K562 (cell line): Measurements from ENCODE around the gene LAPTM4A. TPM values are rescaled to one million over a fixed set of nuclear protein-coding genes. Genes with fewer than 3 reads are reported as not detected.

Experiments used
- ATAC-seq: fragments of 200-7000 bp; cut with Tn5 transposase; 3 replicates; pipeline ENCODE4 v1.9.1; 2020; ENCODE audit warnings: moderate library complexity
- BruUV-seq: library from RNA; stranded (reverse); fragments of 400-500 nt; replicated peaks from 2 replicates; lab custom pipeline; 2021; lab: Mats Ljungman, UMichigan
- CTCF ChIA-PET: fragments of 300-600 bp; formaldehyde crosslinking; extraction: SDS; loops from one replicate; lab custom pipeline; 2021; ENCODE audit warnings: low intra/inter-chr PET ratio; lab: Yijun Ruan, JAX
- POLR2A ChIA-PET: fragments of 300-600, 350-650 bp; sonication (Branson Sonifier 250); formaldehyde crosslinking; extraction: SDS; loops from one replicate; lab custom pipeline; 2021; ENCODE audit warnings: antibody characterized with exemption, inconsistent platforms; lab: Yijun Ruan, JAX
- DNase-seq, 4 experiments: peaks; one replicate each; pipeline versions ENCODE4 v3.0.0 to v3.0.0-alpha.2; 2011 to 2018; ENCODE audit warnings: low spot score in 3 of 4, mixed read lengths in 3 of 4; ENCODE audit errors: extremely low read depth in 1 of 4
- FAIRE-seq: peaks from 2 replicates; lab custom pipeline; 2011; peaks lifted over from hg19 to GRCh38; lab: Jason Lieb, UNC
- H2AFZ ChIP-seq: 2 replicates; pipeline ENCODE4 v1.6.0; 2011; ENCODE audit warnings: low read depth, low read length, control low read depth, inconsistent platforms
- H3K27ac ChIP-seq: fragments of 200-600 bp; 3 replicates; pipeline ENCODE4 v1.8.0; 2011; ENCODE audit warnings: low read depth, mild to moderate bottlenecking, control low read depth, inconsistent platforms, low read length, moderate library complexity, mixed read lengths; ENCODE audit errors: extremely low read depth
- H3K27me3 ChIP-seq, 2 experiments: fragments of 300-600 bp in 1 of 2; 2 replicates in 1 of 2; 3 replicates in 1 of 2; pipeline versions ENCODE4 v1.6.0 to v1.8.0; 2011; ENCODE audit warnings: inconsistent platforms in 2 of 2, low read length in 2 of 2, mild to moderate bottlenecking in 1 of 2, mixed read lengths in 1 of 2, moderate library complexity in 1 of 2; ENCODE audit not compliant: control insufficient read depth in 2 of 2, insufficient read depth in 2 of 2
- H3K36me3 ChIP-seq: fragments of 300-600 bp; 3 replicates; pipeline ENCODE4 v1.8.0; 2011; ENCODE audit warnings: mild to moderate bottlenecking, low read length, inconsistent platforms; ENCODE audit not compliant: control insufficient read depth, insufficient read depth
- H3K4me1 ChIP-seq, 2 experiments: fragments of 200-600 bp in 1 of 2; replicated peaks in 1 of 2; 2 replicates in 1 of 2; 3 replicates in 1 of 2; pipeline versions ENCODE4 v1.5.1 to v1.8.0; 2011; ENCODE audit warnings: inconsistent platforms in 2 of 2, low read length in 2 of 2, mild to moderate bottlenecking in 1 of 2, mixed read lengths in 1 of 2, moderate library complexity in 1 of 2; ENCODE audit not compliant: control insufficient read depth in 2 of 2, insufficient read depth in 2 of 2
- H3K4me2 ChIP-seq: 2 replicates; pipeline ENCODE4 v1.6.1; 2011; ENCODE audit warnings: low read length, control low read depth, inconsistent platforms, mixed read lengths; ENCODE audit not compliant: insufficient read depth
- H3K4me3 ChIP-seq: fragments of 200-600 bp; sonication (generic), shearing (Covaris generic); 2 replicates; pipeline ENCODE4 v1.5.1; 2016; ENCODE audit warnings: control low read depth, inconsistent platforms
- H3K79me2 ChIP-seq: fragments of 200-600 bp; 3 replicates; pipeline ENCODE4 v1.8.0; 2011; ENCODE audit warnings: low read length, inconsistent platforms; ENCODE audit not compliant: control insufficient read depth, insufficient read depth
- H3K9ac ChIP-seq, 2 experiments: 2 replicates each; pipeline versions ENCODE4 v1.6.0 to v1.6.1; 2011; ENCODE audit warnings: low read depth in 2 of 2, low read length in 2 of 2, control low read depth in 1 of 2, inconsistent platforms in 1 of 2, mild to moderate bottlenecking in 1 of 2, mixed read lengths in 1 of 2; ENCODE audit not compliant: insufficient read depth in 1 of 2
- H3K9me1 ChIP-seq: one replicate; pipeline ENCODE4 v1.6.0; 2011; ENCODE audit warnings: inconsistent platforms, mild to moderate bottlenecking, low read length, moderate library complexity; ENCODE audit not compliant: control insufficient read depth, insufficient read depth
- H3K9me3 ChIP-seq: replicated peaks from 2 replicates; pipeline ENCODE4 v1.5.1; 2011; ENCODE audit warnings: low read depth, low read length, inconsistent platforms; ENCODE audit not compliant: control insufficient read depth, insufficient read depth
- H4K20me1 ChIP-seq: replicated peaks from 2 replicates; pipeline ENCODE4 v1.6.1; 2011; ENCODE audit warnings: low read length, inconsistent platforms, mixed read lengths; ENCODE audit not compliant: control insufficient read depth, insufficient read depth
- BRCA1 ChIP-seq, 2 experiments: fragments of 450-650 bp in 1 of 2; sonication (generic) in 1 of 2; formaldehyde crosslinking in 1 of 2; IDR thresholded peaks; 2 replicates each; pipeline versions ENCODE4 v1.5.0 to v1.6.1; 2017 to 2020; ENCODE audit warnings: mild to moderate bottlenecking in 1 of 2, missing genetic modification reagents in 1 of 2
- ESRRA ChIP-seq: fragments of 450-650 bp; IDR thresholded peaks from 2 replicates; pipeline ENCODE4 v1.6.1; 2014; ENCODE audit warnings: low read depth, mild to moderate bottlenecking, moderate library complexity, borderline replicate concordance
- KLF1 ChIP-seq: fragments of 450-650 bp; IDR thresholded peaks from 2 replicates; pipeline ENCODE4 v1.6.1; 2016; ENCODE audit warnings: missing genetic modification characterization, missing compliant biosample characterization
- OTX1 ChIP-seq: fragments of 450-650 bp; formaldehyde crosslinking; IDR thresholded peaks from 2 replicates; pipeline ENCODE4 v1.4.0; 2022; ENCODE audit warnings: mild to moderate bottlenecking
- POLR2B ChIP-seq: fragments of 450-650 bp; IDR thresholded peaks from 2 replicates; pipeline ENCODE4 v1.6.1; 2018; ENCODE audit warnings: low read depth; ENCODE audit not compliant: partially characterized antibody
- RAD21 ChIP-seq, 2 experiments: fragments of 250-450 bp in 1 of 2; fragments of 450-650 bp in 1 of 2; sonication (Bioruptor Pico) in 1 of 2; formaldehyde crosslinking in 1 of 2; IDR thresholded peaks in 1 of 2; conservative IDR thresholded peaks in 1 of 2; 2 replicates each; pipeline versions ENCODE4 v1.4.0 to v1.8.0; 2020 to 2022; ENCODE audit warnings: mild to moderate bottlenecking in 2 of 2, moderate library complexity in 1 of 2
- RHOXF2B ChIP-seq: fragments of 250-450 bp; sonication (Bioruptor Pico); conservative IDR thresholded peaks from 2 replicates; pipeline ENCODE4 v1.5.1; 2021
- ZNF408 ChIP-seq: fragments of 250-450 bp; sonication (Bioruptor Pico); IDR thresholded peaks from 2 replicates; pipeline ENCODE4 v1.4.0; 2020; ENCODE audit warnings: low read depth, mild to moderate bottlenecking, moderate library complexity
- ZSCAN32 ChIP-seq: fragments of 450-650 bp; formaldehyde crosslinking; IDR thresholded peaks from 2 replicates; pipeline ENCODE4 v1.4.0; 2020; ENCODE audit warnings: mild to moderate bottlenecking, moderate library complexity
- whole genome bisulfite sequencing: fragments of 100-300 bp; shearing (Covaris generic); methylation state at CpG from one replicate; pipeline ENCODE4 v1.1.6; 2016; ENCODE audit warnings: low coverage, mixed read lengths; ENCODE audit not compliant: insufficient coverage; ENCODE audit errors: missing lambda C conversion rate; 5-methylcytosine and 5-hydroxymethylcytosine counted together
- in situ Hi-C: fragments of 300-500 bp; cut with MboI; formaldehyde crosslinking; loops from 4 replicates; pipeline ENCODE4 v1.15.0; 2018; ENCODE audit warnings: inconsistent platforms, mixed read lengths
- intact Hi-C: fragments of 100-400 bp; cut with micrococcal nuclease; formaldehyde crosslinking; loops from 2 replicates; pipeline ENCODE4 v1.14.2; 2022
- polyA plus RNA-seq, 8 experiments: library from polyadenylated mRNA; depleted of rRNA in 4 of 8; stranded (reverse) in 5 of 8; unstranded in 3 of 8; fragments of >200 nt; fragmentation: Nextera tagmentation in 2 of 8; fragmentation: Illumina TruSeq in 1 of 8; extraction: Ambion mirVana in 2 of 8; extraction: Trizol in 1 of 8; gene quantifications; 2 replicates each; pipeline versions ENCODE4 v1.2.1 to v1.2.3, GENCODE V29; 2011 to 2014; ENCODE audit warnings: inconsistent platforms in 1 of 8, missing spikeins in 1 of 8
- total RNA-seq, 7 experiments: library from RNA; depleted of rRNA in 6 of 7; stranded (reverse); fragments of >200 nt in 6 of 7; fragmentation: Illumina TruSeq in 2 of 7; extraction: Trizol in 2 of 7; gene quantifications; 2 replicates each; pipeline versions ENCODE4 v1.2.1 to v1.2.3, GENCODE V29; 2011 to 2021; ENCODE audit warnings: low replicate concordance in 1 of 7
- TF ChIP-seq, protein P1 (sequence below): sonication (generic); formaldehyde crosslinking; IDR thresholded peaks from 2 replicates; pipeline ENCODE4 v1.8.0; 2023; ENCODE audit warnings: missing genetic modification reagents, mild to moderate bottlenecking, borderline replicate concordance
- TF ChIP-seq, protein P2 (sequence below): fragments of 450-650 bp; formaldehyde crosslinking; IDR thresholded peaks from 2 replicates; pipeline ENCODE4 v1.4.0; 2022; ENCODE audit warnings: missing genetic modification characterization

Gene LAPTM4A
- total and polyA plus RNA-seq, 9 of the 15 experiments (the other 6 are each of a cell fraction or from before 2014, with no cell fraction given), result 13.4 to 157 (median 50.1) TPM

DNA sequence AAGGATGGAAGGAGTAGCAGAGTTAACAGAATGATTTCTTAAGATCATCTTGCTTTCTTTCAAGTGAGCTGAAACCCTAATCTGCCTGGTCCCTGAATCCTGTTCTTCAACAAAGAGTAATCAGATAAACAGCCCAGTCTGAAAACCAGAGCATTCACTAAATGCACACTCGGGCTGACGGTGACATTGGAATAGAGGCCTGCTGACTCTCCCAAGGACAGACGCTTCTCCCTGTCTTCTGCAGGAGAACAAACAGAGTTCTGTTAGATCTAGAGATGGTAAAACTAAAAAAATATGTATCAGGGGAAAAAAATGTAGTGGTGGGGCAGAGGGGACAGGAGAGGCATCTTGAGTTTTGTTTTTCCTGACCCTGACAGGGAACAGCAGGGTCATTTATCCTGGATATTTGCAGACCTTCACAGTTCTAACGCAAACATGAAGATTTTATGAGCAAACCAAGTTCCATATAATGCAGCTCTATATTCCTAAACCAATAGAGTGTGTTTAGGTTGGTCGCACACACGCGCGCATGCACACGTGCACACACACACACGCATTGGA is 46.3 kb downstream of the LAPTM4A start:
- Histone ChIP-seq H3K9me1 (no peaks in the 10 kb centered on the region), H3K27ac (no peak overlapping the region), H4K20me1 (no peaks in the 10 kb centered on the region), H2AFZ (no peak overlapping the region), H3K9me3 (no peaks in the 10 kb centered on the region), H3K36me3 (no peaks in the 10 kb centered on the region), H3K4me1 (no peaks in the 10 kb centered on the region), H3K79me2 (no peaks in the 10 kb centered on the region), H3K27me3 (peaks cover 14 to 23% of the 10 kb centered on the region in 2 experiments; a peak in 3 of 5 replicates), H3K4me3 (no peak overlapping the region), H3K4me2 (no peak overlapping the region), H3K9ac (no peak overlapping the region)
- POLR2A ChIA-PET, result no interaction called here
- WGBS, result 54% methylated on average over 10 of the region's 10 CpGs
- no peak for FAIRE-seq
- CTCF ChIA-PET, result interaction anchor here (0.6 kb wide), 1 partner anchor 48 kb away, joined by 3 read pairs; no protein-coding TSS in a partner anchor
- TF ChIP-seq, protein P1, sequence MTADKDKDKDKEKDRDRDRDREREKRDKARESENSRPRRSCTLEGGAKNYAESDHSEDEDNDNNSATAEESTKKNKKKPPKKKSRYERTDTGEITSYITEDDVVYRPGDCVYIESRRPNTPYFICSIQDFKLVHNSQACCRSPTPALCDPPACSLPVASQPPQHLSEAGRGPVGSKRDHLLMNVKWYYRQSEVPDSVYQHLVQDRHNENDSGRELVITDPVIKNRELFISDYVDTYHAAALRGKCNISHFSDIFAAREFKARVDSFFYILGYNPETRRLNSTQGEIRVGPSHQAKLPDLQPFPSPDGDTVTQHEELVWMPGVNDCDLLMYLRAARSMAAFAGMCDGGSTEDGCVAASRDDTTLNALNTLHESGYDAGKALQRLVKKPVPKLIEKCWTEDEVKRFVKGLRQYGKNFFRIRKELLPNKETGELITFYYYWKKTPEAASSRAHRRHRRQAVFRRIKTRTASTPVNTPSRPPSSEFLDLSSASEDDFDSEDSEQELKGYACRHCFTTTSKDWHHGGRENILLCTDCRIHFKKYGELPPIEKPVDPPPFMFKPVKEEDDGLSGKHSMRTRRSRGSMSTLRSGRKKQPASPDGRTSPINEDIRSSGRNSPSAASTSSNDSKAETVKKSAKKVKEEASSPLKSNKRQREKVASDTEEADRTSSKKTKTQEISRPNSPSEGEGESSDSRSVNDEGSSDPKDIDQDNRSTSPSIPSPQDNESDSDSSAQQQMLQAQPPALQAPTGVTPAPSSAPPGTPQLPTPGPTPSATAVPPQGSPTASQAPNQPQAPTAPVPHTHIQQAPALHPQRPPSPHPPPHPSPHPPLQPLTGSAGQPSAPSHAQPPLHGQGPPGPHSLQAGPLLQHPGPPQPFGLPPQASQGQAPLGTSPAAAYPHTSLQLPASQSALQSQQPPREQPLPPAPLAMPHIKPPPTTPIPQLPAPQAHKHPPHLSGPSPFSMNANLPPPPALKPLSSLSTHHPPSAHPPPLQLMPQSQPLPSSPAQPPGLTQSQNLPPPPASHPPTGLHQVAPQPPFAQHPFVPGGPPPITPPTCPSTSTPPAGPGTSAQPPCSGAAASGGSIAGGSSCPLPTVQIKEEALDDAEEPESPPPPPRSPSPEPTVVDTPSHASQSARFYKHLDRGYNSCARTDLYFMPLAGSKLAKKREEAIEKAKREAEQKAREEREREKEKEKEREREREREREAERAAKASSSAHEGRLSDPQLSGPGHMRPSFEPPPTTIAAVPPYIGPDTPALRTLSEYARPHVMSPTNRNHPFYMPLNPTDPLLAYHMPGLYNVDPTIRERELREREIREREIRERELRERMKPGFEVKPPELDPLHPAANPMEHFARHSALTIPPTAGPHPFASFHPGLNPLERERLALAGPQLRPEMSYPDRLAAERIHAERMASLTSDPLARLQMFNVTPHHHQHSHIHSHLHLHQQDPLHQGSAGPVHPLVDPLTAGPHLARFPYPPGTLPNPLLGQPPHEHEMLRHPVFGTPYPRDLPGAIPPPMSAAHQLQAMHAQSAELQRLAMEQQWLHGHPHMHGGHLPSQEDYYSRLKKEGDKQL (CRISPR knock-in tag), result no peak
- no peak for TF ChIP-seq ZNF408 (CRISPR knock-in tag)
- no peak for TF ChIP-seq RHOXF2B
- no peak for TF ChIP-seq OTX1
- TF ChIP-seq KLF1 (tag), result no peak
- no peak for TF ChIP-seq POLR2B
- no peak for TF ChIP-seq RAD21 (CRISPR knock-in tag; conservative IDR thresholded peaks at IDR 0.05 in 1 of 2, IDR thresholded peaks at IDR 0.05 in 1 of 2)
- no peak for TF ChIP-seq ESRRA
- no peak for TF ChIP-seq ZSCAN32 (CRISPR knock-in tag)
- no peak for TF ChIP-seq BRCA1 (IDR thresholded peaks at IDR 0.05)
- TF ChIP-seq BRCA1 (CRISPR knock-in tag; IDR thresholded peaks at IDR 0.05), result no peak
- TF ChIP-seq, protein P2, sequence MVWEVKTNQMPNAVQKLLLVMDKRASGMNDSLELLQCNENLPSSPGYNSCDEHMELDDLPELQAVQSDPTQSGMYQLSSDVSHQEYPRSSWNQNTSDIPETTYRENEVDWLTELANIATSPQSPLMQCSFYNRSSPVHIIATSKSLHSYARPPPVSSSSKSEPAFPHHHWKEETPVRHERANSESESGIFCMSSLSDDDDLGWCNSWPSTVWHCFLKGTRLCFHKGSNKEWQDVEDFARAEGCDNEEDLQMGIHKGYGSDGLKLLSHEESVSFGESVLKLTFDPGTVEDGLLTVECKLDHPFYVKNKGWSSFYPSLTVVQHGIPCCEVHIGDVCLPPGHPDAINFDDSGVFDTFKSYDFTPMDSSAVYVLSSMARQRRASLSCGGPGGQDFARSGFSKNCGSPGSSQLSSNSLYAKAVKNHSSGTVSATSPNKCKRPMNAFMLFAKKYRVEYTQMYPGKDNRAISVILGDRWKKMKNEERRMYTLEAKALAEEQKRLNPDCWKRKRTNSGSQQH, result no peak
- BruUV-seq, result no TSS peak
- in situ Hi-C loops, result loop anchor here (5.0 kb wide), 1 partner anchor 87 kb away; no protein-coding TSS in a partner anchor
- ATAC-seq, result no peak
- no peak for DNase-seq
- intact Hi-C loops, result no loop called here
